ENCODE results near the gene ADARB2.

The ADARB2 gene

DNA sequence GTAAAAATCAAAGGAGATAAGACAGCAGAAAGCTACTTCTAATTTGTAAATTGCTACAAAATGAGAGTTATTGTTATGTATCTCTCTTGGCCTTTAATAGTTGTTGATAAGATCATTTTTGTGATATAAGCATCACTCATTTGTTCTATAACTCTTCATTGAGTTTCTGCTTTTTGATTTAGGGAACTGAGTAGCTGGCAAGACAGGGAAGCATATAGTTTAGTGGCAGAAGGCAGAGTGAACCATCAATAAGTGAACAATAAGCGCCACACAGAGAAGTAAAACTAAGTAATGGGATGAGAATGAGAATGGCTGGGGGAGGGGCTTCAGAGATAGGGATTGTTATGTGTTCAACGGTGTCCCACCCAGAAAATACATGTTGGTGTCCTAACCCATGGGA is 245.4 kb downstream of the ADARB2 start:
- CTCF ChIA-PET, result interaction anchor here (0.6 kb wide), 1 partner anchor 1347 kb away, joined by 8 read pairs; no protein-coding TSS in a partner anchor
- TF ChIP-seq CTCF (conservative IDR thresholded peaks at IDR 0.05; ENCODE audit: low read depth), result no peak
- no peak overlapping the region for H3K27ac ChIP-seq
- no peak for DNase-seq (ENCODE audit: low spot score)
- POLR2A ChIA-PET (ENCODE audit: low non-redundant PET), result no interaction called here

- ChIA-PET CTCF (no interaction called here), POLR2A (ENCODE audit: low non-redundant PET) (no interaction called here)
- H3K27ac ChIP-seq, result no peak overlapping the region
- DNase-seq (ENCODE audit: low spot score), result no peak
- TF ChIP-seq CTCF (conservative IDR thresholded peaks at IDR 0.05; ENCODE audit: low read depth), result no peak
Measured at GRCh38 chr10:1489801-1490200, 247.5 kb downstream of the ADARB2 start.

DNA sequence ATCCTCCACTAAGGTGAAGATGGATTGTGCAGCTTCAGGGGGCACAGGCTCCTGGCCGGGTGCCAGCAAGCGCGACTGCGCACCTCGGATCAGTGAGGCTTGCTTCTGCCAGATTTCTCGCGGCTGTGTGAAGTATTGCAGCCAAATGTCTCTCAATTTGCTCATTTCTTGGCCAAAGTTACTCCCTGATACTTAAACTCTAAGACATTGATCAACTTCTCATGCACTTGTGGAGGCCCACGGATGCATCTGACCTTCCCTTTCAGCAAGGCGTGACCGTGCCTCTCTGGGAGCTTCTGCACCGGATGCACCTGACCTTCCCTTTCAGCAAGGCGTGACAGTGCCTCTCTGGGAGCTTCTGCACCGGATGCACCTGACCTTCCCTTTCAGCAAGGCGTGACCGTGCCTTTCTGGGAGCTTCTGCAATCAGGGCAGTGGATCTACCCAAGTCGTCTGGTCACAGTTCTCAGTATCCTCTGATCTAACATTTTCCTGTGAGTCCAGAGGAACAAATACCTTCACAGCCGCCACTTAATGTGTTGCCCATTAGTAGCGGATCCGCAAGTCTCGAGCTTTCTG is 248.3 kb downstream of the ADARB2 start:
- no peak for DNase-seq (ENCODE audit: low spot score)
- no peak for TF ChIP-seq CTCF (conservative IDR thresholded peaks at IDR 0.05; ENCODE audit: low read depth)
- ChIA-PET CTCF (no interaction called here), POLR2A (ENCODE audit: low non-redundant PET) (no interaction called here)
- no peak overlapping the region for H3K27ac ChIP-seq

GRCh38 chr10:1486841-1487687 is 250.3 kb downstream of the ADARB2 start:
- no peak overlapping the region for H3K27ac ChIP-seq
- ChIA-PET POLR2A (ENCODE audit: low non-redundant PET) (no interaction called here), CTCF (interaction anchor here (0.6 kb wide), 2 partner anchors 20 to 470 kb away, joined by 3 read pairs; no protein-coding TSS in a partner anchor)
- DNase-seq (ENCODE audit: low spot score), result no peak
- TF ChIP-seq CTCF (conservative IDR thresholded peaks at IDR 0.05; ENCODE audit: low read depth), result no peak

GRCh38 chr10:1485357-1485756 is 252.0 kb downstream of the ADARB2 start:
- CTCF ChIA-PET, result no interaction called here
- POLR2A ChIA-PET (ENCODE audit: low non-redundant PET), result no interaction called here
- H3K27ac ChIP-seq, result no peak overlapping the region
- TF ChIP-seq CTCF (conservative IDR thresholded peaks at IDR 0.05; ENCODE audit: low read depth), result no peak
- DNase-seq (ENCODE audit: low spot score), result no peak

- POLR2A ChIA-PET (ENCODE audit: low non-redundant PET), result no interaction called here
- CTCF ChIA-PET, result no interaction called here
- no peak overlapping the region for H3K27ac ChIP-seq
- DNase-seq (ENCODE audit: low spot score), result no peak
- no peak for TF ChIP-seq CTCF (conservative IDR thresholded peaks at IDR 0.05; ENCODE audit: low read depth)
Measured at GRCh38 chr10:1483826-1484225, 253.5 kb downstream of the ADARB2 start.
